ENCODE results near the gene VENTX. TPM values are rescaled to one million over a fixed set of nuclear protein-coding genes. Genes with fewer than 3 reads are reported as not detected.

The VENTX gene
- polyA plus RNA-seq, 1 donor (not counting 4 experiments of a cell fraction or from before 2014, with no cell fraction given): not detected

DNA sequence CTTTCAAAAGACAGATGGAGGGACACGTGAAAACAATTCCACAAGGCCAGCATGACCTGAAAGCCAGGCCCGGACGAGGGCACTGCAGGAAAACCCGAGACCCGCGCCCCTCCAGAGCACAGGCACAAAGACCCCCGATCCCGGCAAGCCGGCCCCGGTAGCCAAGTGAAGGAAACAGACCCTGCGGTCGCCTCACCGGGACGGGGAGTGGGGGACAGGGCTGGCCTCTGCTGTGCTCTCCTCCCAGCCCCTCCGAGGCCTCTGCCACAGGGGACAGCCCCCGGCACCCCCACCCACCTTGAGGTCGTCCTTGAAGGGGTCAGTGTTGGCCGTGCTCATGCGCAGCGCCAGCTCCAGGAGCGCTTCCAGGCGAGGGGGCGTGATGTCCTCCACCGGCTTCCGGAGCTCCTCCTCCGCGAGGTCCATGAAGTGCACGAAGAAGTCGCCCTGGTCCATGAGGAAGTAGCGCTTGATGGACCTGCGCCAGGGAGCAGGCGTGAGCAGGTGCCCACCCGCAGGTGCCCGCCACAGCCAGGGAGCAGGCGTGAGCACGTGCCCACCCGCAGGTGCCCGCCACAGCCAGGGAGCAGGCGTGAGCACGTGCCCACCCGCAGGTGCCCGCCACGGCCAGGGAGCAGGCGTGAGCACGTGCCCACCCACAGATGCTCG is 50.3 kb downstream of the VENTX start:
- no peaks in the 10 kb centered on the region for H3K27me3 ChIP-seq (ENCODE audit: control insufficient read depth, extremely low read depth, insufficient read depth, low read length)
- peaks cover 30 to 47% of the 10 kb centered on the region in 2 experiments for H3K36me3 ChIP-seq (ENCODE audit: control insufficient read depth in 2 of 2, extremely low read depth in 1 of 2, insufficient read depth in 2 of 2, low read length in 2 of 2)
- no peak for TF ChIP-seq EZH2 (IDR thresholded peaks at IDR 0.05; ENCODE audit: low read length)
- TF ChIP-seq, protein P1, sequence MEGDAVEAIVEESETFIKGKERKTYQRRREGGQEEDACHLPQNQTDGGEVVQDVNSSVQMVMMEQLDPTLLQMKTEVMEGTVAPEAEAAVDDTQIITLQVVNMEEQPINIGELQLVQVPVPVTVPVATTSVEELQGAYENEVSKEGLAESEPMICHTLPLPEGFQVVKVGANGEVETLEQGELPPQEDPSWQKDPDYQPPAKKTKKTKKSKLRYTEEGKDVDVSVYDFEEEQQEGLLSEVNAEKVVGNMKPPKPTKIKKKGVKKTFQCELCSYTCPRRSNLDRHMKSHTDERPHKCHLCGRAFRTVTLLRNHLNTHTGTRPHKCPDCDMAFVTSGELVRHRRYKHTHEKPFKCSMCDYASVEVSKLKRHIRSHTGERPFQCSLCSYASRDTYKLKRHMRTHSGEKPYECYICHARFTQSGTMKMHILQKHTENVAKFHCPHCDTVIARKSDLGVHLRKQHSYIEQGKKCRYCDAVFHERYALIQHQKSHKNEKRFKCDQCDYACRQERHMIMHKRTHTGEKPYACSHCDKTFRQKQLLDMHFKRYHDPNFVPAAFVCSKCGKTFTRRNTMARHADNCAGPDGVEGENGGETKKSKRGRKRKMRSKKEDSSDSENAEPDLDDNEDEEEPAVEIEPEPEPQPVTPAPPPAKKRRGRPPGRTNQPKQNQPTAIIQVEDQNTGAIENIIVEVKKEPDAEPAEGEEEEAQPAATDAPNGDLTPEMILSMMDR (optimal IDR thresholded peaks at IDR 0.05 in 1 of 3, IDR thresholded peaks at IDR 0.05 in 1 of 3, conservative IDR thresholded peaks at IDR 0.05 in 1 of 3; ENCODE audit: extremely low read depth in 1 of 3, insufficient read depth in 2 of 3, low read length in 3 of 3): no peak
- no peak overlapping the region for H3K4me2 ChIP-seq (ENCODE audit: control insufficient read depth, extremely low read depth, insufficient read depth, low read depth, low read length)
- peaks cover 2% of the 10 kb centered on the region for H3K9me1 ChIP-seq (ENCODE audit: control insufficient read depth, extremely low read depth, insufficient read depth, low read length)
- no peaks in the 10 kb centered on the region for H3K9me3 ChIP-seq (ENCODE audit: control insufficient read depth, low read depth, low read length)
- DNase-seq (ENCODE audit: low read depth, low spot score): no peak
- H3K27ac ChIP-seq (ENCODE audit: control insufficient read depth, insufficient read depth, low read length): no peak overlapping the region
- H2AFZ ChIP-seq (ENCODE audit: control insufficient read depth, low read length): no peak overlapping the region
- dilution Hi-C loops (cut with MboI; ENCODE audit: extremely low pct_ligation_motif_present, low sequenced_read_pairs): no loop called here
- H3K9ac ChIP-seq (ENCODE audit: control insufficient read depth, extremely low read depth, insufficient read depth, low read length): no peak overlapping the region
- peaks cover 7% of the 10 kb centered on the region for H3K4me1 ChIP-seq (ENCODE audit: control insufficient read depth, extremely low read depth, insufficient read depth, low read length)
- FAIRE-seq: no peak
- no peak overlapping the region for H3K4me3 ChIP-seq (ENCODE audit: control insufficient read depth in 2 of 3, extremely low read depth in 1 of 3, insufficient read depth in 2 of 3, low read depth in 1 of 3, low read length in 3 of 3)
- no peaks in the 10 kb centered on the region for H4K20me1 ChIP-seq (ENCODE audit: control insufficient read depth, extremely low read depth, insufficient read depth, low read length)
- no peaks in the 10 kb centered on the region for H3K79me2 ChIP-seq (ENCODE audit: control insufficient read depth, insufficient read depth, low read length)

DNA sequence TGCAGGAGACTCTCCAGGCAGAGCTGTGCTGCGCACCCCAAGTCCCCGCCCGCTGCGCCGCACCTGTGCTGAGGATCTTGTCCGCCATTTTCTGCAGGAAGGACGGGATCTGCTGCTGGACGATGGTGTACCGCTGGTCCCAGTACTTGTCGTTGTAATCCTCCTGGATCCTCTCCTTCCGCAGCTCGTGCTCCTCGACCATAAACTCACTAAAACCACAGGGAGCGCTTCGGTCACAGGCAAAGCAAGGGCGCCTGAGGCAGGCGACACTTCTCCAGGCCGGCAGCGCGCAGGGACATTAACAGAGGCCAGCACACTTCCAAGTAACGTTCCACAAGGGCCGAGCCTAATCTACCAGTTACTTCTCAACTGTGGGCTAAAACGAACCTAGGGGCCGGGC is 52.1 kb downstream of the VENTX start:
- FAIRE-seq (no peak), DNase-seq (ENCODE audit: low read depth, low spot score) (no peak)
- no peak overlapping the region for H3K27ac ChIP-seq (ENCODE audit: control insufficient read depth, insufficient read depth, low read length)
- peaks cover 2% of the 10 kb centered on the region for H3K9me1 ChIP-seq (ENCODE audit: control insufficient read depth, extremely low read depth, insufficient read depth, low read length)
- H3K4me3 ChIP-seq (ENCODE audit: control insufficient read depth in 2 of 3, extremely low read depth in 1 of 3, insufficient read depth in 2 of 3, low read depth in 1 of 3, low read length in 3 of 3): no peak overlapping the region
- H3K27me3 ChIP-seq (ENCODE audit: control insufficient read depth, extremely low read depth, insufficient read depth, low read length): no peaks in the 10 kb centered on the region
- no peaks in the 10 kb centered on the region for H3K9me3 ChIP-seq (ENCODE audit: control insufficient read depth, low read depth, low read length)
- H2AFZ ChIP-seq (ENCODE audit: control insufficient read depth, low read length): no peak overlapping the region
- dilution Hi-C loops (cut with MboI; ENCODE audit: extremely low pct_ligation_motif_present, low sequenced_read_pairs): no loop called here
- H4K20me1 ChIP-seq (ENCODE audit: control insufficient read depth, extremely low read depth, insufficient read depth, low read length): no peaks in the 10 kb centered on the region
- H3K9ac ChIP-seq (ENCODE audit: control insufficient read depth, extremely low read depth, insufficient read depth, low read length): no peak overlapping the region
- H3K36me3 ChIP-seq (ENCODE audit: control insufficient read depth in 2 of 2, extremely low read depth in 1 of 2, insufficient read depth in 2 of 2, low read length in 2 of 2): peaks cover 25 to 37% of the 10 kb centered on the region in 2 experiments
- TF ChIP-seq, protein P1 (optimal IDR thresholded peaks at IDR 0.05 in 1 of 3, IDR thresholded peaks at IDR 0.05 in 1 of 3, conservative IDR thresholded peaks at IDR 0.05 in 1 of 3; ENCODE audit: extremely low read depth in 1 of 3, insufficient read depth in 2 of 3, low read length in 3 of 3): no peak
- TF ChIP-seq EZH2 (IDR thresholded peaks at IDR 0.05; ENCODE audit: low read length): no peak
- peaks cover 16% of the 10 kb centered on the region for H3K4me1 ChIP-seq (ENCODE audit: control insufficient read depth, extremely low read depth, insufficient read depth, low read length)
- H3K4me2 ChIP-seq (ENCODE audit: control insufficient read depth, extremely low read depth, insufficient read depth, low read depth, low read length): no peak overlapping the region
- H3K79me2 ChIP-seq (ENCODE audit: control insufficient read depth, insufficient read depth, low read length): no peaks in the 10 kb centered on the region

Other genes starting within 250 kb of the VENTX start
- not detected in 3 replicates for gene ADGRA1, start 149.9 kb upstream of the VENTX start, polyA plus RNA-seq
- 0.02 to 0.32 TPM (median 0.20 TPM) in 3 replicates for gene KNDC1, start 77.6 kb upstream of the VENTX start, polyA plus RNA-seq
- gene UTF1, start 7.6 kb upstream of the VENTX start, polyA plus RNA-seq: not detected in 3 replicates
- gene ADAM8, start 39.0 kb downstream of the VENTX start, polyA plus RNA-seq: 24.9 to 55.4 TPM (median 42.0 TPM) in 3 replicates
- gene TUBGCP2, start 71.0 kb downstream of the VENTX start, polyA plus RNA-seq: 38.0 to 55.8 TPM (median 48.2 TPM) in 3 replicates
- 15.3 to 22.0 TPM (median 20.2 TPM) in 3 replicates for gene ZNF511, start 71.1 kb downstream of the VENTX start, polyA plus RNA-seq
- not detected in 3 replicates for gene CALY, start 99.0 kb downstream of the VENTX start, polyA plus RNA-seq
- not detected in 3 replicates for gene PRAP1, start 109.5 kb downstream of the VENTX start, polyA plus RNA-seq
- gene FUOM, start 120.2 kb downstream of the VENTX start, polyA plus RNA-seq: 11.3 to 15.5 TPM (median 14.2 TPM) in 3 replicates
- 18.1 to 73.9 TPM (median 27.1 TPM) in 3 replicates for gene ECHS1, start 135.5 kb downstream of the VENTX start, polyA plus RNA-seq
- 2.5 to 2.8 TPM (median 2.6 TPM) in 3 replicates for gene PAOX, start 141.4 kb downstream of the VENTX start, polyA plus RNA-seq
- 30.8 to 36.9 TPM (median 31.6 TPM) in 3 replicates for gene MTG1, start 156.3 kb downstream of the VENTX start, polyA plus RNA-seq
- 0.01 to 0.04 TPM (median 0.02 TPM) in 3 replicates for gene SPRN, start 186.8 kb downstream of the VENTX start, polyA plus RNA-seq
- 0.58 to 0.75 TPM (median 0.70 TPM) in 3 replicates for gene SCART1, start 216.1 kb downstream of the VENTX start, polyA plus RNA-seq